Activated T-helper 2 cell treated with anti-CD3 and anti-CD28 coated beads, Interferon-gamma antibody, Interleukin-2, Interleukin-4, amounts not matched to agents 10 μg/mL and 5 μg/mL and 100 μg/mL, durations not matched to agents 14 hours and 24 hours and 36 hours (primary cell): Measurements from ENCODE around the gene SEMA5A. TPM values are rescaled to one million over a fixed set of nuclear protein-coding genes. Genes with fewer than 3 reads are reported as not detected.

ENCODE experiments used
- DNase-seq: peaks from one replicate; pipeline ENCODE4 v3.0.0; 2021; ENCODE audit warnings: low spot score
- H3K27ac Mint-ChIP-seq: one replicate; pipeline ENCODE4 v1.8.0; 2021; ENCODE audit warnings: mixed read lengths
- H3K27me3 Mint-ChIP-seq: one replicate; pipeline ENCODE4 v1.8.0; 2021; ENCODE audit warnings: low read depth, mixed read lengths
- H3K36me3 Mint-ChIP-seq: one replicate; pipeline ENCODE4 v1.8.0; 2021; ENCODE audit warnings: low read depth, mixed read lengths
- H3K4me1 Mint-ChIP-seq: one replicate; pipeline ENCODE4 v1.8.0; 2021; ENCODE audit warnings: low read depth, mixed read lengths
- H3K4me3 Mint-ChIP-seq: one replicate; pipeline ENCODE4 v1.8.0; 2021; ENCODE audit warnings: low read depth, mild to moderate bottlenecking, moderate library complexity, mixed read lengths
- H3K9me3 Mint-ChIP-seq: one replicate; pipeline ENCODE4 v1.8.0; 2021; ENCODE audit warnings: mixed read lengths
- intact Hi-C: fragments of 100-400 bp; cut with micrococcal nuclease; formaldehyde crosslinking; loops from one replicate; pipeline ENCODE4 v1.15.1; 2023
- total RNA-seq: library from RNA; stranded (reverse); gene quantifications from 2 replicates; pipeline ENCODE4 v1.2.3, GENCODE V29; 2022

SEMA5A gene
- total RNA-seq, 1 donor from 2014 or later: 0.27 TPM

GRCh38 chr5:9437741-9438240 lies 108.1 kb downstream of the SEMA5A start:
- no peak for DNase-seq
- peaks cover 6% of the 10 kb centered on the region for H3K9me3 Mint-ChIP-seq
- H3K36me3 Mint-ChIP-seq: no peaks in the 10 kb centered on the region
- intact Hi-C loops: no loop called here
- no peaks in the 10 kb centered on the region for H3K27me3 Mint-ChIP-seq
- no peak overlapping the region for H3K4me3 Mint-ChIP-seq
- H3K4me1 Mint-ChIP-seq: no peaks in the 10 kb centered on the region
- H3K27ac Mint-ChIP-seq: no peak overlapping the region

DNA sequence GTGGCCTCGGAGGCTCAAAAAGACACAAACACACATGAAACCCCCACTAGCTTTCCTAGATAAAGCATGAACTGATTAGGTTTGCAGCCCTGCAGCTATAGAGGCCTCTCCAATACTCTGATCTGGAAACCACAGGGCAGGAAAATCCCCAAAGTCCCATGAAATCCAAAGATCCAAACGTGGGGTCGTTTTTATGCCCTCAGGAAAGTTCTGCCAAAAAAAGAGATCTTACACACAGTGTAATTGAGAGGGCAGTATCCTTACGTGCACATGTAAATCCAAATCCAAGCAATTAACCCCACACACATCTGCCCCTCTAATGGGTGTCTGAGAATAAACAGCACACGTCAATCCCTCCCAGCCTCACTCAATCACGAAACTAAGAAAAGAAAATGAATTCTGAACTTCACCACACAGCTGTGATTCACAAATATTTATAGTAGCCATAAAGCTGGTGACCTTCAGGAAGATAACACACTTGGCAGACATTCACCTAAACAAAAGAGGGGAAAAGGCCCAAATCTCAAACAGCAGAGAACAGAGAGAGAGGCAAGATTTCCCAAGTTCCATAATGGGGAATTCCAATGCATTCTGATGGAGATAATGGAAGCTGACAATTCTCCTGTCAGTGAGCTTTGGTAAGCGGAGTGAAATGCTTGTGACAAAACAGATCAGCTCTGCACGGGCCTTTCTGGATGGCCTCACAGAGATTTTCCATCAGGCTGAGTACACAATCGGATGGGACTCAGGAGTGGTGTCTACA lies 114.2 kb downstream of the SEMA5A start:
- Mint-ChIP-seq H3K27ac (no peak overlapping the region), H3K36me3 (no peaks in the 10 kb centered on the region), H3K4me3 (no peak overlapping the region), H3K9me3 (no peaks in the 10 kb centered on the region), H3K27me3 (no peaks in the 10 kb centered on the region), H3K4me1 (no peaks in the 10 kb centered on the region)
- no peak for DNase-seq
- intact Hi-C loops: no loop called here

- intact Hi-C loops: no loop called here
- H3K27me3 Mint-ChIP-seq: no peaks in the 10 kb centered on the region
- no peak for DNase-seq
Observed at GRCh38 chr5:9431151-9431495, 114.8 kb downstream of the SEMA5A start.

DNA sequence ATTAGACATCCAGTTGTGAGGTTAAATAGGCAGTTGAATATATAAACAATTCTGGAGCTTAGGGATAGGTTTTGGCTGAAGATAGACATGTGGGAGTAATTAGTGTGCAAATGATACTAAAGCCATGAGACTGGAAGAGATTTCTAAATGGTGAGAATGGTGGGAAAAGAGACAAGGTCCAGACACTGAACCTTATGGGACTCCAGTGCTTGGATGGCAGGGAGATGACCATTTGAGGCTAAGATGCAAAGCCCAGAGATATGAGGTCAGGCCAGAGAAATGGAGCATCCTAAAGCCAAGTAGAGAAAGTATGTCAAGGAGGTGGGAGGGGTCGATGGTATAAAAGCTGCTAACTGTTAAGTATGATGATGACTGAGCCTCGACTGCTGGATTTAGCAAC lies 115.6 kb downstream of the SEMA5A start:
- H3K4me1 Mint-ChIP-seq: no peaks in the 10 kb centered on the region
- no peaks in the 10 kb centered on the region for H3K36me3 Mint-ChIP-seq
- no peaks in the 10 kb centered on the region for H3K27me3 Mint-ChIP-seq
- no peak for DNase-seq
- intact Hi-C loops: no loop called here
- H3K27ac Mint-ChIP-seq: no peak overlapping the region
- H3K9me3 Mint-ChIP-seq: no peaks in the 10 kb centered on the region
- H3K4me3 Mint-ChIP-seq: no peak overlapping the region

More at GRCh38 chr5:9431151-9431495, 114.8 kb downstream of the SEMA5A start:
- no peak overlapping the region for H3K4me3 Mint-ChIP-seq
- no peaks in the 10 kb centered on the region for H3K9me3 Mint-ChIP-seq
- H3K36me3 Mint-ChIP-seq: no peaks in the 10 kb centered on the region
- H3K4me1 Mint-ChIP-seq: no peaks in the 10 kb centered on the region
- H3K27ac Mint-ChIP-seq: no peak overlapping the region

DNA sequence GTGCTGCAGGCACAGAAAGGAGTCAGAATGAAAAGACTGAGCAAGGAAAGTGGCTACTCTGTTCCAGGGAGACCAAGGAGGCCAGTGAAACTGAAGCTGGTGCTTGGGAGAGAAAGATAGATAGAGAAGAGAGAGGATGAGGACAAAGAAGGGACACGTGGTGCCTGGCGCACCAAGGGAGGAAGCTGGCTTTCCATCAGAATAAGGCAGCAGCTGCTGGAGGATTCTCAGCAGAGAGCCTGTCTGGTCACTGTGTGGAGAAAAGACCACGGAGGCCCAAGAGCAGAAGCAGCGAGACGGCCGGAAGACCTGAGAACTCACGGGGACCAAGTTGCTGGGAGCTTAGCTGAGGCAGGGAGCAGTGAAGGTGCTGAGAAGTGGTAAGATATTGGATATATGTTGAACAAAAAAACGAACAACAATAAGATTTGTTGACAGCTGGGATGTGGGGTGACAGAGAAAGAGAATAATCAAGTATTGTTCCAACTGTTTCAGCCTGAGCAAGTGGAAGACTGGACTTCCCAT lies 116.1 kb downstream of the SEMA5A start:
- intact Hi-C loops: no loop called here
- no peak for DNase-seq
- H3K9me3 Mint-ChIP-seq: no peaks in the 10 kb centered on the region
- no peak overlapping the region for H3K27ac Mint-ChIP-seq
- no peaks in the 10 kb centered on the region for H3K27me3 Mint-ChIP-seq
- H3K36me3 Mint-ChIP-seq: no peaks in the 10 kb centered on the region
- H3K4me3 Mint-ChIP-seq: no peak overlapping the region
- H3K4me1 Mint-ChIP-seq: no peaks in the 10 kb centered on the region

DNA sequence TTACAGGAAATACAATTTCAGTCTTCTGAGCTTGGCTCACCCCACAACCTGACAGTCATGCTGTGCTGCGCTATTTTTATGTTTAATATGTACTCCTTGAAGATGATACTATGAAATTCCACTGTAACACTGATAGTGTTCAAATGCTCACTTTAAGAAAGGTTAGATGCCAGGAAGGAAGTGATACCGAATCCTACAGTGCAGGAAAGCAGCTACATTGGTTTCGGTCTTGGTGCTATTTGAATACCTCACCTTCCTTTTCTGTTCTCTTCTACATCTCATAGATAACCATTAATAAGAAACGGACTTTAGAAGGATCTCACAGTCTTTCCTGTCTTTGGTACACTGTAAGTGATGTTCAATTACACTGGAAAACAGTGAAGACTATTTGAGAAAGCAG lies 117.6 kb downstream of the SEMA5A start:
- intact Hi-C loops: no loop called here
- H3K36me3 Mint-ChIP-seq: no peaks in the 10 kb centered on the region
- no peak overlapping the region for H3K4me3 Mint-ChIP-seq

GRCh38 chr5:9425710-9426109 lies 120.2 kb downstream of the SEMA5A start:
- no peak overlapping the region for H3K4me3 Mint-ChIP-seq

More for the DNA sequence above, 117.6 kb downstream of the SEMA5A start:
- H3K9me3 Mint-ChIP-seq: no peaks in the 10 kb centered on the region
- no peaks in the 10 kb centered on the region for H3K4me1 Mint-ChIP-seq
- no peak for DNase-seq
- H3K27ac Mint-ChIP-seq: no peak overlapping the region
- H3K27me3 Mint-ChIP-seq: no peaks in the 10 kb centered on the region

DNA sequence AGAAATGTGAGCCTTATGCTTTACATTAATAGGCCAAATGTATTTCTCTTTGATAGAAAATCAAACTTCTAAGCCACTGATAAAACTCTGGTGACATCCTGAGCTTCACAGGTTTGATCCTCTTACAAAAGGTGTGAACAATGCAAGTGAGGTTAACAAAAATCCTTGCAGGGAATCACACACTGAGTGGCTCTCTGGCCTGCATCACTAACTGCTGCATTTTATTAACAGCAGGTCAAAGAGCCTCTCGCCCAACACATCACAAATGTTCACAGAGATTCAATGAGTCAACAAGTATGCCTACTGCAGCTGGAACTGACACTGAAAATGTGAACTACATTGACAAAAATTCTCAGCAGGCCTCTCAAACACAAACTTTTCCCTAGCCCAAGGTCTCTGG lies 122.3 kb downstream of the SEMA5A start:
- H3K9me3 Mint-ChIP-seq: peaks cover 14% of the 10 kb centered on the region
- no peaks in the 10 kb centered on the region for H3K27me3 Mint-ChIP-seq
- H3K4me1 Mint-ChIP-seq: no peaks in the 10 kb centered on the region
- intact Hi-C loops: no loop called here
- H3K27ac Mint-ChIP-seq: no peak overlapping the region
- no peak overlapping the region for H3K4me3 Mint-ChIP-seq
- no peaks in the 10 kb centered on the region for H3K36me3 Mint-ChIP-seq
- no peak for DNase-seq

More at GRCh38 chr5:9425710-9426109, 120.2 kb downstream of the SEMA5A start:
- no peak for DNase-seq
- Mint-ChIP-seq H3K27me3 (no peaks in the 10 kb centered on the region), H3K27ac (no peak overlapping the region), H3K4me1 (no peaks in the 10 kb centered on the region), H3K36me3 (no peaks in the 10 kb centered on the region), H3K9me3 (peaks cover 4% of the 10 kb centered on the region)
- intact Hi-C loops: no loop called here

DNA sequence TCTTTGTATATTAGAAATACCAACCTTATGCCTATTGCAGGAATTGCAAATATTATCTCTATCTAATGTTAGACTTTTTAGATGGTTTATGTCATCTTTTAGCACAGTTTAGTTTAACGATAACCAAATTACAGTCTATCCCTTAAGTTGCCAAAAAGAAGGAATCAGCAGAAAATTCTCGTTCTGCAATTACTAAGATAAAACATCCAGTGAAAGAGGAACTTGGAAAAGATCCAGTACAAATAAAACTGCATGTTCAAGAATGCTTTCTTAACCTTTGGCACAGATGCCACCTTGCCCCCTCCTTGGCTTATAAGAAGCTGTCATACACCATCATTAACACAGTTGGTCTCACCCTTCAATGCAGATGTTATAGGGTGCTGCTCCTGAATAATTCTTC lies 124.0 kb downstream of the SEMA5A start:
- Mint-ChIP-seq H3K4me3 (no peak overlapping the region), H3K27me3 (no peaks in the 10 kb centered on the region), H3K36me3 (no peaks in the 10 kb centered on the region), H3K27ac (no peak overlapping the region), H3K4me1 (no peaks in the 10 kb centered on the region), H3K9me3 (peaks cover 18% of the 10 kb centered on the region)
- no peak for DNase-seq
- intact Hi-C loops: no loop called here

DNA sequence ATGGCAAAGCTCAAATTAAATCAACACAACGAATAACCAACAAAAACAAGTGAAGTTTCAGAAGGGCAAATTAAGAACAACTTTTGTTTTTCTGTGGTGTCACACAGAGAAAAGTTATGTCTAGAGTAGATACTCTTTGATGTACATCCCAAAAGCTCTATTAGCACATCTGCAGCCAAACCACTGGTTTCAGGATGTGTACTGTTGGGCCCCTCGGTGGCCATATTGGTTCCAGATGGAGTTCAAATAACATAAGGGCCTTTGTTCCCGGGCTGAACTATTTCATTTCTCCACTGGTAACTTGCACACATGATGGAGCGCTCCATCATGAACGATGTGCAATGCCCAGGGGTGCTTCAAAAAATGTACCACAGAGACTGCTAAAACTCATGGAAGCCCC lies 126.1 kb downstream of the SEMA5A start:
- no peak overlapping the region for H3K4me3 Mint-ChIP-seq
- no peaks in the 10 kb centered on the region for H3K36me3 Mint-ChIP-seq
- no peak for DNase-seq
- intact Hi-C loops: no loop called here
- H3K27ac Mint-ChIP-seq: no peak overlapping the region
- no peaks in the 10 kb centered on the region for H3K27me3 Mint-ChIP-seq
- H3K9me3 Mint-ChIP-seq: peaks cover 18% of the 10 kb centered on the region
- H3K4me1 Mint-ChIP-seq: no peaks in the 10 kb centered on the region

DNA sequence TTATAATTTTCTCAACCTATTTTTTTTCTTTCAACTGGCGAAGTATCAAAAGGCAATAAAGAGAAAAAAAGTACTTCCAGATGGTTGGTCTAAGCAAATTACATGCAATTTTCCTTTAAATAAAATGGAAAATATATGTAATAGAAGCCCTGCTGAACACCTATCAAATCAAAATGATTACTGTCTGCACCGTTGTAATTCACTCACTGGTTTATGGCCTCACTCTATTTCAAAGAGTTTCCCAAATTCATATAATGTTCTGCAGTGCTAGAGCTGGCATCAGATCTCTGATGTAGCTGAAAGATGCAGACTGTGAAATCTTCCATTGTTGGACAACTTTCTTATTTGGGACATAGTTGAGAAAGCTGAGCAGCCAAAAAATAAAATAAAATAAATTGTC lies 130.3 kb downstream of the SEMA5A start:
- Mint-ChIP-seq H3K27ac (no peak overlapping the region), H3K9me3 (peaks cover 14% of the 10 kb centered on the region), H3K4me3 (no peak overlapping the region), H3K36me3 (no peaks in the 10 kb centered on the region), H3K4me1 (no peaks in the 10 kb centered on the region), H3K27me3 (no peaks in the 10 kb centered on the region)
- no peak for DNase-seq
- intact Hi-C loops: no loop called here

- H3K27me3 Mint-ChIP-seq: no peaks in the 10 kb centered on the region
- peaks cover 14% of the 10 kb centered on the region for H3K9me3 Mint-ChIP-seq
- H3K36me3 Mint-ChIP-seq: no peaks in the 10 kb centered on the region
- H3K27ac Mint-ChIP-seq: no peak overlapping the region
- H3K4me1 Mint-ChIP-seq: no peaks in the 10 kb centered on the region
- DNase-seq: no peak
- no peak overlapping the region for H3K4me3 Mint-ChIP-seq
- intact Hi-C loops: no loop called here
Observed at GRCh38 chr5:9415091-9415490, 130.8 kb downstream of the SEMA5A start.

DNA sequence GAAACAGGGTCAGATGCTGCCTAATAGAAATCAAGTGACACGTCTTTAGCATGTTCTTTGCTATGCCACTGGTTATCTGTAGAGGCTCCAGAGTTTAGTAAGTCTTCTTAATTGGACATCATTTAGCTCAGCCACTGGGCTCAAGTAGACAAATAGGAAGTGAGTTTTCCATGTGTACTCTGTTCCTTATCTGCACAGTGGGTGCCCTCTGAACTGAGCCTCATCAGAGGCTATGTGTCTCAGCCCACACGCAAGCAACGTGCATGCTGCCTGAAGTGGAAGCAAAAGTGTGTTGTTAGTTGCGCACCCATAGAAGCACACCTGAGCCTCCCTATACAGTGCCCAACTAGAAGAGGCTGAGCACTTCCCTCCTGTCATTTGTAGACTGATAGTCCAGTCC lies 134.7 kb downstream of the SEMA5A start:
- Mint-ChIP-seq H3K27ac (no peak overlapping the region), H3K9me3 (no peaks in the 10 kb centered on the region), H3K36me3 (no peaks in the 10 kb centered on the region), H3K4me1 (no peaks in the 10 kb centered on the region), H3K4me3 (no peak overlapping the region), H3K27me3 (no peaks in the 10 kb centered on the region)
- no peak for DNase-seq
- intact Hi-C loops: no loop called here
